HCT116 (cell line): ENCODE measurements around the gene RARB. TPM values are rescaled to one million over a fixed set of nuclear protein-coding genes. Genes with fewer than 3 reads are reported as not detected.

Source experiments
- ATAC-seq: fragments of 200-7000 bp; cut with Tn5 transposase; 2 replicates; pipeline ENCODE4 v1.9.1; 2020; ENCODE audit warnings: mild to moderate bottlenecking, moderate library complexity
- BruUV-seq: library from RNA; stranded (reverse); fragments of 400-500 nt; replicated peaks from 2 replicates; lab custom pipeline; 2021; lab: Mats Ljungman, UMichigan
- CTCF ChIA-PET: fragments of 300-600 bp; sonication (Branson Sonifier 250); formaldehyde crosslinking; loops from one replicate; lab custom pipeline; 2021; ENCODE audit warnings: antibody characterized with exemption; lab: Charles Lee
- POLR2A ChIA-PET: fragments of 300-600, 350-600 bp; sonication (Branson Sonifier 250); formaldehyde crosslinking; loops from one replicate; lab custom pipeline; 2021; ENCODE audit warnings: antibody characterized with exemption; lab: Charles Lee
- RAD21 ChIA-PET, 2 experiments: fragments of 300-600 bp; sonication (Branson Sonifier 250); formaldehyde crosslinking; loops; one replicate each; lab custom pipeline; 2023; ENCODE audit warnings: low total read pairs in 2 of 2; ENCODE audit not compliant: uncharacterized antibody in 2 of 2, unreplicated experiment in 2 of 2, low non-redundant PET in 1 of 2; lab: Charles Lee
- DNase-seq: peaks from one replicate; pipeline ENCODE4 v3.0.0-alpha.2; 2010; ENCODE audit warnings: low read depth, low spot score
- H2AFZ ChIP-seq: fragments of 200-600 bp; shearing (Covaris generic), sonication (generic); 2 replicates; pipeline ENCODE4 v1.6.1; 2017; ENCODE audit warnings: low read depth, mixed run types, mixed read lengths, antibody characterized with exemption, low read length; ENCODE audit not compliant: poor library complexity, severe bottlenecking
- H3K27ac ChIP-seq: 2 replicates; pipeline ENCODE4 v1.5.1; 2012; ENCODE audit warnings: low read depth, low read length
- H3K27me3 ChIP-seq: fragments of 200-600 bp; sonication (generic); 2 replicates; pipeline ENCODE4 v1.6.1; 2016; ENCODE audit warnings: mixed run types, low read length, mixed read lengths; ENCODE audit not compliant: insufficient read depth
- H3K36me3 ChIP-seq, 2 experiments: fragments of 200-500 bp in 1 of 2; fragments of 200-600 bp in 1 of 2; sonication (Bioruptor generic) in 1 of 2; sonication (generic) in 1 of 2; 2 replicates each; pipeline versions ENCODE4 v1.5.1 to v1.6.1; 2014 to 2016; ENCODE audit warnings: low read length in 2 of 2, inconsistent platforms in 1 of 2, mixed read lengths in 1 of 2, mixed run types in 1 of 2; ENCODE audit not compliant: insufficient read depth in 2 of 2, control insufficient read depth in 1 of 2
- H3K4me1 ChIP-seq, 2 experiments: fragments of 200-600 bp in 1 of 2; sonication (generic) in 1 of 2; 2 replicates each; pipeline versions ENCODE4 v1.5.1 to v1.6.1; 2012 to 2017; ENCODE audit warnings: low read length in 2 of 2, inconsistent platforms in 1 of 2, mild to moderate bottlenecking in 1 of 2, mixed read lengths in 1 of 2, mixed run types in 1 of 2, moderate library complexity in 1 of 2; ENCODE audit not compliant: insufficient read depth in 2 of 2, control insufficient read depth in 1 of 2
- H3K4me2 ChIP-seq: fragments of 200-600 bp; sonication (generic); 2 replicates; pipeline ENCODE4 v1.6.1; 2017; ENCODE audit warnings: mixed run types, low read length, mixed read lengths
- H3K4me3 ChIP-seq, 2 experiments: fragments of 200-600 bp in 1 of 2; sonication (generic) in 1 of 2; replicated peaks in 1 of 2; 2 replicates each; pipeline ENCODE4 v1.5.1; 2011 to 2016; ENCODE audit warnings: low read length in 2 of 2, control low read depth in 1 of 2, low read depth in 1 of 2, mild to moderate bottlenecking in 1 of 2, mixed read lengths in 1 of 2, mixed run types in 1 of 2
- H3K79me2 ChIP-seq: fragments of 200-600 bp; sonication (generic); 2 replicates; pipeline ENCODE4 v1.6.1; 2017; ENCODE audit warnings: mild to moderate bottlenecking, mixed run types, low read length, moderate library complexity, mixed read lengths; ENCODE audit not compliant: insufficient read depth
- H3K9ac ChIP-seq: fragments of 200-600 bp; sonication (generic); 2 replicates; pipeline ENCODE4 v1.6.1; 2016; ENCODE audit warnings: low read length, mixed read lengths
- H3K9me2 ChIP-seq: fragments of 200-600 bp; sonication (generic), shearing (Covaris generic); 2 replicates; pipeline ENCODE4 v1.6.1; 2017; ENCODE audit warnings: mixed run types, mild to moderate bottlenecking, moderate library complexity; ENCODE audit not compliant: insufficient read depth
- H3K9me3 ChIP-seq, 2 experiments: fragments of 200-500 bp in 1 of 2; fragments of 200-600 bp in 1 of 2; sonication (Bioruptor generic) in 1 of 2; sonication (generic) in 1 of 2; 2 replicates each; pipeline ENCODE4 v1.6.1; 2014 to 2017; ENCODE audit warnings: low read length in 2 of 2, mixed read lengths in 2 of 2, inconsistent platforms in 1 of 2, low read depth in 1 of 2, mild to moderate bottlenecking in 1 of 2, mixed run types in 1 of 2, moderate library complexity in 1 of 2; ENCODE audit not compliant: control insufficient read depth in 1 of 2, insufficient read depth in 1 of 2
- H4K20me1 ChIP-seq: fragments of 200-600 bp; sonication (generic), shearing (Covaris generic); 2 replicates; pipeline ENCODE4 v1.6.1; 2017; ENCODE audit warnings: mixed run types, mild to moderate bottlenecking, moderate library complexity; ENCODE audit not compliant: insufficient read depth
- CBX3 ChIP-seq: IDR thresholded peaks from 2 replicates; pipeline ENCODE4 v1.6.1; 2012; ENCODE audit warnings: low read depth
- CEBPB ChIP-seq: IDR thresholded peaks from 2 replicates; pipeline ENCODE4 v1.6.1; 2012; ENCODE audit warnings: low read depth
- EGR1 ChIP-seq: IDR thresholded peaks from 2 replicates; pipeline ENCODE4 v1.6.1; 2012; ENCODE audit warnings: low read depth
- ELF1 ChIP-seq: IDR thresholded peaks from 2 replicates; pipeline ENCODE4 v1.6.1; 2012; ENCODE audit warnings: low read depth, borderline replicate concordance
- EZH2phosphoT487 ChIP-seq: fragments of 200-600 bp; IDR thresholded peaks from 2 replicates; pipeline ENCODE4 v1.6.1; 2018; ENCODE audit warnings: antibody characterized with exemption, borderline replicate concordance
- FOSL1 ChIP-seq: IDR thresholded peaks from 2 replicates; pipeline ENCODE4 v1.6.1; 2012; ENCODE audit warnings: low read depth
- POLR2A ChIP-seq: IDR thresholded peaks from 2 replicates; pipeline ENCODE4 v1.7.0; 2011; ENCODE audit warnings: borderline replicate concordance; ENCODE audit not compliant: insufficient read depth, insufficient read length; ENCODE audit errors: extremely low read depth
- RAD21 ChIP-seq: IDR thresholded peaks from 2 replicates; pipeline ENCODE4 v1.6.1; 2012; ENCODE audit warnings: low read depth, mild to moderate bottlenecking
- SP1 ChIP-seq: IDR thresholded peaks from 2 replicates; pipeline ENCODE4 v1.6.1; 2012; ENCODE audit warnings: low read depth
- SRF ChIP-seq: IDR thresholded peaks from 2 replicates; pipeline ENCODE4 v1.6.1; 2012; ENCODE audit warnings: low read depth
- TCF7L2 ChIP-seq: IDR thresholded peaks from 2 replicates; pipeline ENCODE4 v1.7.0; 2011; ENCODE audit warnings: borderline replicate concordance, inconsistent platforms; ENCODE audit not compliant: insufficient read depth, insufficient read length; ENCODE audit errors: extremely low read depth
- YY1 ChIP-seq: IDR thresholded peaks from 2 replicates; pipeline ENCODE4 v1.6.1; 2011; ENCODE audit warnings: low read length, low read depth, moderate library complexity, mild to moderate bottlenecking; ENCODE audit not compliant: insufficient replicate concordance; ENCODE audit errors: extremely low read depth
- ZFX ChIP-seq: fragments of 450-650 bp; IDR thresholded peaks from 2 replicates; pipeline ENCODE4 v1.6.1; 2017
- ZNF274 ChIP-seq: fragments of 200-500 bp; sonication (Bioruptor generic); IDR thresholded peaks from 2 replicates; pipeline ENCODE4 v1.6.1; 2014; ENCODE audit warnings: mild to moderate bottlenecking, low read depth, low read length, inconsistent platforms
- intact Hi-C: fragments of 100-400 bp; cut with micrococcal nuclease; formaldehyde crosslinking; loops from 2 replicates; pipeline ENCODE4 v1.10.0; 2022
- total RNA-seq: library from RNA; stranded (reverse); gene quantifications from one replicate; pipeline ENCODE4 v1.2.1, GENCODE V29; 2021; ENCODE audit not compliant: unreplicated experiment
- TF ChIP-seq, protein P1 (sequence below), 3 experiments: fragments of 200-600 bp in 1 of 3; sonication (generic) in 1 of 3; IDR thresholded peaks in 2 of 3; conservative IDR thresholded peaks in 1 of 3; 2 replicates each; pipeline ENCODE4 v1.5.1; 2012 to 2017; ENCODE audit warnings: low read depth in 2 of 3, low read length in 2 of 3, antibody characterized with exemption in 1 of 3, borderline replicate concordance in 1 of 3, control low read depth in 1 of 3, mild to moderate bottlenecking in 1 of 3, mixed read lengths in 1 of 3, mixed run types in 1 of 3, moderate library complexity in 1 of 3; ENCODE audit not compliant: insufficient read depth in 1 of 3
- TF ChIP-seq, protein P2 (sequence below): IDR thresholded peaks from 2 replicates; pipeline ENCODE4 v1.6.1; 2011; ENCODE audit warnings: mild to moderate bottlenecking, low read length, moderate library complexity; ENCODE audit not compliant: insufficient replicate concordance; ENCODE audit errors: extremely low read depth
- TF ChIP-seq, protein P3 (sequence below): IDR thresholded peaks from 2 replicates; pipeline ENCODE4 v1.6.1; 2012; ENCODE audit warnings: low read depth

The RARB gene
- total RNA-seq, 1 experiment from 2014 or later = not detected

DNA sequence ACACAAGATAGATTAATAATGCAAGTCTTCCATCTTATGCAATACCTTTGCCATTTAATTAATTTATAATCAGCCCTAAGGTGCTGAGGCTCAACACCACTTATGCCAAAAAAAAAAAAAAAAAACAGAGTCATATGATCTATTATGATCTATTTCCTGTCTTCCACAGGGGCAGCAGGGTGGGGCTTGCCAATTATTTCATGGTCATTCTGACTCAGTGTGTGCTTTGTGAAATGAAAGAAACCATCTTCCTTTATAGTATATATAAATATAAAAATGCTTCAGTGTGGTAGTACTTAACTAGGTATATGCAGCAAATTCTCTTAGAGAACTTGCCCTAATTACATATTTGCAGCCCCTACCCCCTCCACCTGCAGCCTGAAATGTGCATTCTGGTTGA lies 7.2 kb upstream of the RARB start:
- intact Hi-C loops = no loop called here
- CTCF ChIA-PET = no interaction called here
- POLR2A ChIA-PET = no interaction called here
- Histone ChIP-seq H3K27me3 (peaks cover 69% of the 10 kb centered on the region), H3K36me3 (no peaks in the 10 kb centered on the region), H3K4me1 (no peaks in the 10 kb centered on the region), H3K4me2 (no peak overlapping the region), H3K27ac (no peak overlapping the region), H3K9ac (no peak overlapping the region), H2AFZ (no peak overlapping the region), H3K9me2 (no peaks in the 10 kb centered on the region), H3K4me3 (no peak overlapping the region), H3K9me3 (no peaks in the 10 kb centered on the region), H3K79me2 (no peaks in the 10 kb centered on the region), H4K20me1 (no peaks in the 10 kb centered on the region)
- ATAC-seq = no peak
- TF ChIP-seq FOSL1 = no peak
- TF ChIP-seq, protein P1, sequence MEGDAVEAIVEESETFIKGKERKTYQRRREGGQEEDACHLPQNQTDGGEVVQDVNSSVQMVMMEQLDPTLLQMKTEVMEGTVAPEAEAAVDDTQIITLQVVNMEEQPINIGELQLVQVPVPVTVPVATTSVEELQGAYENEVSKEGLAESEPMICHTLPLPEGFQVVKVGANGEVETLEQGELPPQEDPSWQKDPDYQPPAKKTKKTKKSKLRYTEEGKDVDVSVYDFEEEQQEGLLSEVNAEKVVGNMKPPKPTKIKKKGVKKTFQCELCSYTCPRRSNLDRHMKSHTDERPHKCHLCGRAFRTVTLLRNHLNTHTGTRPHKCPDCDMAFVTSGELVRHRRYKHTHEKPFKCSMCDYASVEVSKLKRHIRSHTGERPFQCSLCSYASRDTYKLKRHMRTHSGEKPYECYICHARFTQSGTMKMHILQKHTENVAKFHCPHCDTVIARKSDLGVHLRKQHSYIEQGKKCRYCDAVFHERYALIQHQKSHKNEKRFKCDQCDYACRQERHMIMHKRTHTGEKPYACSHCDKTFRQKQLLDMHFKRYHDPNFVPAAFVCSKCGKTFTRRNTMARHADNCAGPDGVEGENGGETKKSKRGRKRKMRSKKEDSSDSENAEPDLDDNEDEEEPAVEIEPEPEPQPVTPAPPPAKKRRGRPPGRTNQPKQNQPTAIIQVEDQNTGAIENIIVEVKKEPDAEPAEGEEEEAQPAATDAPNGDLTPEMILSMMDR (IDR thresholded peaks at IDR 0.05 in 2 of 3, conservative IDR thresholded peaks at IDR 0.05 in 1 of 3; ENCODE audit: borderline replicate concordance in 1 of 3, insufficient read depth in 1 of 3, low read depth in 2 of 3, low read length in 2 of 3) = no peak
- TF ChIP-seq ZNF274 = no peak
- TF ChIP-seq, protein P2, sequence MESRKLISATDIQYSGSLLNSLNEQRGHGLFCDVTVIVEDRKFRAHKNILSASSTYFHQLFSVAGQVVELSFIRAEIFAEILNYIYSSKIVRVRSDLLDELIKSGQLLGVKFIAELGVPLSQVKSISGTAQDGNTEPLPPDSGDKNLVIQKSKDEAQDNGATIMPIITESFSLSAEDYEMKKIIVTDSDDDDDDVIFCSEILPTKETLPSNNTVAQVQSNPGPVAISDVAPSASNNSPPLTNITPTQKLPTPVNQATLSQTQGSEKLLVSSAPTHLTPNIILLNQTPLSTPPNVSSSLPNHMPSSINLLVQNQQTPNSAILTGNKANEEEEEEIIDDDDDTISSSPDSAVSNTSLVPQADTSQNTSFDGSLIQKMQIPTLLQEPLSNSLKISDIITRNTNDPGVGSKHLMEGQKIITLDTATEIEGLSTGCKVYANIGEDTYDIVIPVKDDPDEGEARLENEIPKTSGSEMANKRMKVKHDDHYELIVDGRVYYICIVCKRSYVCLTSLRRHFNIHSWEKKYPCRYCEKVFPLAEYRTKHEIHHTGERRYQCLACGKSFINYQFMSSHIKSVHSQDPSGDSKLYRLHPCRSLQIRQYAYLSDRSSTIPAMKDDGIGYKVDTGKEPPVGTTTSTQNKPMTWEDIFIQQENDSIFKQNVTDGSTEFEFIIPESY = no peak
- TF ChIP-seq, protein P3, sequence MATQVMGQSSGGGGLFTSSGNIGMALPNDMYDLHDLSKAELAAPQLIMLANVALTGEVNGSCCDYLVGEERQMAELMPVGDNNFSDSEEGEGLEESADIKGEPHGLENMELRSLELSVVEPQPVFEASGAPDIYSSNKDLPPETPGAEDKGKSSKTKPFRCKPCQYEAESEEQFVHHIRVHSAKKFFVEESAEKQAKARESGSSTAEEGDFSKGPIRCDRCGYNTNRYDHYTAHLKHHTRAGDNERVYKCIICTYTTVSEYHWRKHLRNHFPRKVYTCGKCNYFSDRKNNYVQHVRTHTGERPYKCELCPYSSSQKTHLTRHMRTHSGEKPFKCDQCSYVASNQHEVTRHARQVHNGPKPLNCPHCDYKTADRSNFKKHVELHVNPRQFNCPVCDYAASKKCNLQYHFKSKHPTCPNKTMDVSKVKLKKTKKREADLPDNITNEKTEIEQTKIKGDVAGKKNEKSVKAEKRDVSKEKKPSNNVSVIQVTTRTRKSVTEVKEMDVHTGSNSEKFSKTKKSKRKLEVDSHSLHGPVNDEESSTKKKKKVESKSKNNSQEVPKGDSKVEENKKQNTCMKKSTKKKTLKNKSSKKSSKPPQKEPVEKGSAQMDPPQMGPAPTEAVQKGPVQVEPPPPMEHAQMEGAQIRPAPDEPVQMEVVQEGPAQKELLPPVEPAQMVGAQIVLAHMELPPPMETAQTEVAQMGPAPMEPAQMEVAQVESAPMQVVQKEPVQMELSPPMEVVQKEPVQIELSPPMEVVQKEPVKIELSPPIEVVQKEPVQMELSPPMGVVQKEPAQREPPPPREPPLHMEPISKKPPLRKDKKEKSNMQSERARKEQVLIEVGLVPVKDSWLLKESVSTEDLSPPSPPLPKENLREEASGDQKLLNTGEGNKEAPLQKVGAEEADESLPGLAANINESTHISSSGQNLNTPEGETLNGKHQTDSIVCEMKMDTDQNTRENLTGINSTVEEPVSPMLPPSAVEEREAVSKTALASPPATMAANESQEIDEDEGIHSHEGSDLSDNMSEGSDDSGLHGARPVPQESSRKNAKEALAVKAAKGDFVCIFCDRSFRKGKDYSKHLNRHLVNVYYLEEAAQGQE = no peak
- TF ChIP-seq EGR1 = no peak
- TF ChIP-seq TCF7L2 = no peak
- no peak for TF ChIP-seq ELF1
- no peak for TF ChIP-seq RAD21
- TF ChIP-seq YY1 = no peak
- no peak for TF ChIP-seq SP1
- no peak for TF ChIP-seq POLR2A
- TF ChIP-seq CEBPB = no peak
- TF ChIP-seq EZH2phosphoT487 = no peak
- TF ChIP-seq ZFX = no peak
- TF ChIP-seq SRF = no peak
- TF ChIP-seq CBX3 = no peak
- RAD21 ChIA-PET = no interaction called here
- BruUV-seq = no TSS peak
- DNase-seq = no peak
